GM21367 (cell line): ENCODE data around the gene GFRA4.

ENCODE experiments used
- ATAC-seq: cut with Tn5 transposase; IDR thresholded peaks from one replicate; pipeline ENCODE4 v1.9.1; 2021; ENCODE audit not compliant: unreplicated experiment

Gene GFRA4, protein sequence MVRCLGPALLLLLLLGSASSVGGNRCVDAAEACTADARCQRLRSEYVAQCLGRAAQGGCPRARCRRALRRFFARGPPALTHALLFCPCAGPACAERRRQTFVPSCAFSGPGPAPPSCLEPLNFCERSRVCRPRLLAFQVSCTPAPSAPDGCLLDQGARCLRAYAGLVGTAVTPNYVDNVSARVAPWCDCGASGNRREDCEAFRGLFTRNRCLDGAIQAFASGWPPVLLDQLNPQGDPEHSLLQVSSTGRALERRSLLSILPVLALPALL

DNA sequence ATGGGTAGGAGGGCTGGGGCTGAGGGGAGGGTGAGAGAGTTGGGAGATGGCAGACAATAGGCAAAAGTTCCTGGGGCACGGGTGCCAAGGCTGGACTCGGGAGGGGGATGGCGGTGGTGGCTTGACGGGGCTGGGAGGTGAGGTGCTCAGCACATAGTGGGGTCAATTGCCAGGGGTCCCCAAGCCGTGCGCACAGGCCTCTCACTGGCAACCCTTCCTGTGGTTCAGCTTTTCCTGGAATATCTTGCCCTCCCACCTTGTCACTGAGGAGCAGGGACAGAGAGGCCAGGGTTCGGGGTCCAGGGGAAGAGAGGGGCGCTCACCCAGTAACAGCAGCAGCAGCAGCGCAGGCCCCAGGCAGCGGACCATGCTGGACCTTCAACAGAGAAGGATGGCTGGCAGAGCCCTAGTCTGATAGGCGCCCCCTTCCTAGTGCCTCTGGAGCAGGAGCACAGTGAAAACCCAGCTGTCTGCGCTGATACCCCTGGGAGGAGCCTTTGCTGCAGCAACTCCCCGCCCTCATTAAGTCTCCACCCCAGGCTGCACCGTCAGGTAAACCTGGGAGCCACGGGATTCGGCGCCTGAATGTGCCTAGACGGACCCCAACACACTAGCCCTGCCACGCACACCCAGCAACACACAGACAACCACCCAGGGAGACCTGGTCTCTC is at the start of gene GFRA4:
GFRA4 (minus strand) TSS at position 369 of the 671 bp plus-strand sequence; CDS start at position 369, 0 bp downstream.
- no peak for ATAC-seq

DNA sequence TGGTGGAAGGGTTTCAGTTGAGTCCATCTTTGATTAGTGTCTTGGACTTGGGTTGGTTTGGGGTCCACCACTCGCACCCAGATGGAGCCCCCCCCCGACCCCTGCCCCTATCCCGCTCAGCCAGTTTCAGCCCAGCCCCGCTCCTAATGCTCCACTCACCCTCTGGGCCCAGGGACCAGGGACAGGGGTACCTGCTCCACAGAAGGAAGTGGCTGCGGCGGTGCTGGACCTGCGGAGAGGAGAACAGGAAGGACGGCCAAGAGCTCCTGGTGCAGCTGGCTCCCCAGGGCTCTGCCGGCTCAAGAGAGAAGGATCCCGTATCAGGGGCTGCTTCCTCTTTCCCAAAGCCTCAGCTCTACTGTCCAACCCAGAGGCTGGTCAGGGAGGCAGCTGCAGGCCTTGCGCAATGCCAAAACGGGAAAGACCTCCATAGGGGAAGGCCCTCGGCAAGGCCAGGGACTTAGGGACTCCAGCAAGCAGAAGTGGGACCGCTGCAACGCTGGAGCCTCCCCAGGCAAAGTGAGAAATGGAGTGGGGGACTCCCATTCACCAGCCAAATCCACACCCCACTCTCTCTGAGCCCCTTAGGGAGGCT is 49.2 kb upstream of the GFRA4 start, which contains the start of gene SIGLEC1:
SIGLEC1 (minus strand) TSS at position 322 of the 595 bp plus-strand sequence. CDS start 5,472 bp downstream, outside the sequence.
- ATAC-seq = no peak

DNA sequence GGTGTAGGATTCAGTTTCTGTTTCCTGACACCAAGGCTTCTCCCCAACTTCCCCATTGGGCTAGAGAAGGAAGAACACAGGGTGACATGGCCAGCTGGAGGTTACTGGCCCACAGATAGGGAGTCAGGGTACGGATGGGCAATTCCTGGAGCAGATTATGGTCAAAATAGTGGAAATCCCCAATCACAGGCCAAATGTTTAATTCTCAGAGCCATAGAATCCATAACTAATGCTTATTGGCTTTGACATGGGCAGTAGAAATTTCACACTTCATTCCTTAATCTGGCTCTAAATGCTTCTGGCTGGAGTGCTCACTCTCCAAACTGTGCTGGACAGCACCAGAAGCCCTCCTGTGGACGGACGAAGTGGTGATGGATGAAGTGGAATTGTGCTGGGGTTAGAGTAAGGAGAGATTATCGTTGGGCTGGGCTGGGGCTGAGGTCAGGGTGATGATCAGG is 48.3 kb upstream of the GFRA4 start:
- ATAC-seq = no peak

DNA sequence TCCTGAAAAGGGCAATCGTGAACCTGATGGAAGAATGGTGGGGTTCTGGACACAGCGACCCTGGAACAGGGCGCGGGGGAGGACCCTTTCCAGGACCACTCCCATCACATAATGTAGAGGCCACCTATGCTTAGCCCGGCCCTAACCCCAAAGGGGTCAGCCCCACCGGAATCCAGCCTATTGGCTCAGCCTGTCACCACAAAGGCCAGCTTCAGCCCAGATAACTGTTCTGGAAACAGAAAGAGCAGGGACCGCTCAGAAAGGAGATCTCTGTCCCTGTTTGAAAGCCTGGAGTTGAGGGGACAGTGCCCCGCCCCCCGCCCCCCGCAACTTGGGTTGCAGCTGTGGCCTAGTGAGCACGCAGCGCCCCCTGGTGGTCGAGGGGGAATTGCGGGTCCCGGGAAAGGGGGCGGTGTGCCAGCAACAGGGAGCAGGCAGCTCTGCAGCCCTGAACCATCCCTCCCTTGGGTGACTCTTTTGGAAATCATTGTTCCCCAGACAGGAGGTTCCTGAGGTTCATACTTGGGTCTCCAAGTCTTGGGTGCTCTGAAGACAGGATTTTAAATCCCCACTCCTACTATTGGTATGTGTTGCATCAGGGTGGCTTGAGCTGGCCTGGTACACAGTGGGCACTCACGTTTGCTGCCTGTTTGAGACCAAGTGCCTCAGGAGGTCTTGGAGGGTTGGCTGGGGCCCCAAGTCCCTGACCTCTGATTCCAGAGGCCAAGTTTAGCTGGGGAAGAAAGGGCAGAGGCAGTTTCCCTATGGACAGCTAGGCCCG is 47.7 kb upstream of the GFRA4 start:
- no peak for ATAC-seq

DNA sequence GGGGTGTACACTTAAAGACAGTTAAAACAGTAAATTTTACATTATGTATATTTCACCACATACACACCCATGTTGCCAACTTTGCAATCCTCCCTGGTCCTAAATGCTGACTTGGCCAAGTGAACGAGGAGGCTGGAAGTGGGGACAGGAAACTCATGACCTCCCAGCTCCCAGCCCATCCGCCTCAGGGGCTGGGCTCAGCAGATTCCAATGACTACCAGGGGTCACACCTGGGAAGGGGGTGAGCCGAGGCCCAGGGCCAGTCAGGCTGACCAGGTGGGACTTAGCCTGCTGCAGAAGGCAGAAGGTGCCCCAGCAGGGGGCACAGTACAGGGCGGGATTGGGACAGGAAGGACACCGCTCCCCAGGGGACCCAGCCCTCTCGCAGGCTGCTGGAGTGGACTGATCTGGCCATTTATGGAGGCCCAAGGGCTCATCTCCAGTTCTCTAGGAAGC is 46.8 kb upstream of the GFRA4 start:
- ATAC-seq = no peak

DNA sequence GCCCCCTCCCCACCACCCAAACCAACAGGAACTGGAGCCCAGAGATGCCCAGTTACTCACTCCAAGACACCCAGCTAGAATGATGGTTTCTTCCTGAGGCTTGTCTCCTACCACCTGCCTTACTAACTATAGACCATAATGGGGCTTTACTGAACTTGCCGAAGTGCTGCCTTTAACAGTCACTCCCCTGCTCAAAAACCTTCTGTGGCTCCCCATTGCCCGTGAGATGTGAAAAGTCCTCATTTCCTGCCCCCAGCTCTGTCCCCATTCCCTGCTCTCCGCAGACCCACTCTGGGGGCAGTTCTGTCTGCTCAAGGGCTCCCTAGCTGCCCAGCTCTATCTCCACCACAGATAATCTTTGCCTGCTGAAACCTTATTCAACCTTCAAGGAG is 44.3 kb upstream of the GFRA4 start:
- no peak for ATAC-seq

DNA sequence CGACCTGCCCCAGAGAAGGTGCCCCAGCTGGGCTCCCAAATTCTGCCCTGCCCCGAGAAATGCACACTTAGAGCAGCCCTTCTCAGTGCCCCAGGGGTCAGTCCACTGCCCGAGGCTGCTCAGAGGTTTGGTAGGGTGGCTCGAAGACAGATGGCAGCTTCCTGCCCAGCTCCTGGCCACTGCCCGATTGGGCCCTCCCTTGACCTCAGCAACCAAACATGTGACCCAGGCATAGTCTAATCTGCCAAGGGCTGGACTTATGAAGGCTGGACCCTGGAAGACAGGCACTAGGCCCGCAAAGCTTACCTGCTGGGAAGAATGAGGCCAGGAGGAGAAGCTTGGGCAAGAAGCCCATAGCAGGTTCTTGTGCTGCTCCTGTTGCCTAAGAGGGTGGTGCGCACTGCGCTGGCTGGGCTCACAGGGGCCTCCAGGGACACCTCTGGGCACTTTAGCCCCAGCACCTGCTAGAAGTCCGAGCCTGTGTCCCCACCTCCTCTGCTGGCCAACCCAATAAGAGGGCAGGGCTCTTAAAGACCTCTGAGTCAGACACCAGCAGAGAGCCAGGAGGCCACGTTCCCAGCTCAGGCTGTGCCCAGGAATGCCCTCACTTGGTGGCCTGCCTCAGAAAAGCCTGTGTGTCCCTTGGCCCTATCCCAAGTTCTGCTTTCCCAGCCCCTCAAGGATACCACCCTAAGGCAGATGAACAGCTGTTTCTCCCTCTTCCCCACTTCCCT is 43.7 kb upstream of the GFRA4 start:
- ATAC-seq = no peak

DNA sequence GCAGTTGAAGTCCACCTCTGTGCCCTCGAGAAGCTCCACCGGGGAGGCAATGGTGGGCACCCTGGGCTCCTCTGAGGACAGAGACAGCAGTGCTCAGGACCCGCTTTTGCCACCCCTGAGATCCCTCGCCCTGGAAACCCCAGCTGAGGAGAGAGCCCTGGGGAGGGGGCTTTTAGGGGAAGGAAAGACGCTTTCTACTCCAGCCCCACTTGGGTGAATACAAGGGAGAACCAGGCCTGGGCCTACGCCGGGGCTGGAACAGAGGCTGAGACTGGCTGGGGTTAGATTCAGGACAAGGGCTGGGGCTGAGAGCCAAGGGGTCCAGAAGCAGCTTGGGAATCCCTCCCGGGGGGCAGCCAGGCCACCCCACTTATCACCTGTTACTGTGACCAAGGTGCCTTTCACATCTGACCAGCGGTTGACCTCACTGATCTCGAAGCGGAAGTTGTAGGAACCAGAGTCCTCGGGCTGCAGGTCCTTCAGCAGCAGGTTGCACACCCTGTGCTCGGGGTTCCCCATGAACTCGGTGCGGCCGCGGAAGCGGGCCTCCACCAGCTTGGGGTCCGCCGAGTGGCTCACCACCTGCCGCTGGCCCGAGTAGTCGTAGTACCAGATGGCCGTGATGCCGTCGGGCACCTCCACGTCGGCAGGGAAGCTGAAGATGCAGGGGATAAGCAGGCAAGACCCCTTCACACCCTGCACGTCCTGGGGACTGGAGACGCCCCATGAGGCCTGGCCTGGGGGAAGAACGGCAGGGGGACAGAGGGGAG is 43.0 kb upstream of the GFRA4 start:
- ATAC-seq = no peak

DNA sequence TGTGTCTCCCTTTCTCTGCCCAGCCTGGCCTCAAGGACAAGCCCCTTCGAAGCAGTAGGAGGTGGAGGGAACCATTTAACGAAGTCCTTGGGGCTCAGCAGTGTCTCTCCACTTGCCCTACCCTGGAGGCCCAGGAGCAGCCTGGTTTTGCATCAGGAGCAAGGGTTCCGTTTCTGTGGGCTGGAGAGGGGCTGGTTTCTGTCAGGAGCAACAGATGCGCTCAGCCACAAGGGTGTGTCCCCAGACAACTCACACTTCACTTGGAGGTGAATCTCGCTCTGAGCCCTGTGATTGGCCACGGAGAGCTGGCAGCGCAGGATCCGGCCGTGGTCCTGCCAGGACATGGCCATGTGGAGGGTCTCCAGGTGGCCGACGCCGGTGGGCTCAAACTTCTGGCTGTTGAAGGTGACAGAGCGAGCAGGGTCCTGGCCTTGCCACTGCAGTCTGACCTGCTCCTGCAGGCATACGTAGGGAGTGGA is 42.3 kb upstream of the GFRA4 start:
- ATAC-seq = no peak

DNA sequence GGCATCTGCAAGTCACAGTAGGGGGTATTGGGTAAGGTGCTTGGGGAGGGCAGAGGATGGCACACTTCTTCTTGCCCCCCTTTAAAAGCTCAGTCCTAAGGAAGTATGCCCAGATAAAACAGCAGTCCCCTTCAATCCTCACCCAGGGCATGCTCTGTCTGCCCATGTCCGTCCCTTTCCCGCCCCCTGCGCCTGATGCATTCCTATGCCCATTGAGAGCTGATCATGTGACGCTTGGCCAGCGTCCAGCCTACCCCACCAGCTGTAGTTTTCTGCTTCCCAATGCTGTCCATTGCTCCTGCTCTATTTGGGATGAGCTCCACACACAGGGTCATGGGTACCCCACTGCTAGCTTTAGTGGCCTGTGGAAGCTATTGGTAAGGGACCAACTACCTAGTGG is 40.9 kb upstream of the GFRA4 start:
- ATAC-seq = no peak

DNA sequence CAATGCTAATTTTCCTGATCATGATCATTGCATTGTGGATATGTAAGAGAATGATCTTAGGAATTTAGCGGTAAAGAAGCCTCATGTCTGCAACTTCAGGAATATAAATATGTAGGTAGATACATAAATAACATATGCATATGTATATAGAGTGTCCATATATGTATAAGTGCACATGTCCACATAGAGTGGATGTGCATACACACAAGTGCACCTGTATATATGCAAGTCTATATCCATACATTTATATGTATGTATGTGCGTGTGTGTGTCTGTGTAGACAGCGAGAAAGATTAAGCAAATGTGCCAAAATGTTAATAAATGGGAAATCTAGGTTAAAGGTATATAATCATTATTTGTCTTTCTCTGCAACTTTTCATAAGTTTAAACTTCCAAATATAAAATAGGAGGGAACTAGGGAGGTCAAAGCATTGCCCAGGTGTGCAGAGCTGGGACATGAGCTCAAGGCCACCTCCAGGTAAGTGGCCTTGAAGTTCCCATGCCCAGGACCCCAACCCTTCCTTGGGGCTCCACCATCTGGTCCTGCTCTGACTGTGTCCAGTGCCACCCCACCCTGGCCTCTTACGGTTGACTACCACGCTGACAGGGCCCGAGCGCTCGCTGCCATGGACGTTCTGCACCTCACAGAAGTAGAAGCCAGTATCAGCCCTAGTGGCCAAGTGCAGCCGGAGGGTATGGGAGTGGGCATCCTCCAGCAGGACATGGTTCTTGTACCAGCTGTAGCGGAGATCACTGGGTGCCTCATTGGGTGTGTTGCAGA is 39.6 kb upstream of the GFRA4 start:
- no peak for ATAC-seq

DNA sequence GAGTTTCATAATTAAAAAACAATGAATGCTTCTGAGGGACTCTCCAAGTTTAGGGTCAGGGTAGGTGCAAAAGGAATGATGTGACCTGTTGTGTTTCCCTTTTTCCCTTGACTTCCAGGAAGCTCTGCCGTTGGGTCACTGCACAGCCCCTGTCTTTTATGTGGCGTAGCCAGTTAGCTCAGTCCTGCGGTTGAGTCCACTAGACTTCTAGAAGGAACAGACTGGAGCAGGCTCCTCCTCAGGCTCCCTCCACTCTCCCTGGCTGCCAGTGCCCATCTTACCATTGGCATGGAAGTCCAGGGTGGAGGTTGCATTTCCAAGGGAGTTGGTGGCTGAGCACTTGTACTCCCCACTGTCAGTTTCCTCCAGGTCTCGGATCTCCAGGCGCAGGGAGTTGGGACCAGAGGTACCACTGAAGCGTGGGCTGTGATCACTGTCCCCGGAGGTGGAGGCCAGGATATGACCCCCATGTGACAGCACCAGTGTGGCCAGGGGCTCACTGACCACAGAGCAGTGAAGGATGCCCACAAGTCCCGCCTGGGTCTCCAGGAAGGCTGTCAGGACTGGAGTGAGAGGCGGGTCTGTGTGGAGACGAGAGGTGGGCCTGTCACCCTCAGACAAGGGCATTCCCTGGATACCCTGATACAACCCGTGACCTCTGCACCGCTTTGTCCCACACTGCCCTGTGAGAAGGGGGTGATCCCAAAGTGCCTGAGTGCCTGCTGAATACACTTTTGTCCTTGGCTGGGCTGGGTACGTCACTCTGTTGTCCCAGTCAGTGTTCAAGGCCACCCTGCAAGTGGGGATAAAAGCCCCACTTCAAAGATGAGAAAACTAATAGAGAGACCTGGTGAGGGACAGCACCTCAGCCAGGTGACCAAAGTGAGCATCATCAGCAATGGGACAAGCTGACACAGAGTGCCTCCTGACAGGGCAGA is 38.1 kb upstream of the GFRA4 start:
- no peak for ATAC-seq

DNA sequence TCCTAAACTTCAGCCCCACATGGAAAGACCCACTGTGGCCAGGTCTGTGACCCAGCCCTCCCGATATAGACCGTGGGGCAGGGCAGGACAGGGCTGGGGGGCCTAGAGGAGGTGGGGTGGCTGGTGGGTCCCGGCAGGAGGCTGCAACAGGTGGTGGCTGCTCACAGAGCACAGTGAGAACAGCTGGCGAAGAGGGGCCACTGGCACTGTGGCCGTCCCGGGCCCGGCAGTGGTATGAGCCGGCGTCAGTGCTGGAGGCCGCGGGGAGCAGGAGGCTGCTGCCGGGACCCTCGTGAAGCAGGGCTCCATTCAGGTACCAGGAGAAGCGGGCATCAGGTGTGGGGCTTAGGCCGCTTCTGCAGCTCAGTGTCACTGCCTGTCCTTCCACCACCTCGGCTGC is 35.8 kb upstream of the GFRA4 start:
- no peak for ATAC-seq

DNA sequence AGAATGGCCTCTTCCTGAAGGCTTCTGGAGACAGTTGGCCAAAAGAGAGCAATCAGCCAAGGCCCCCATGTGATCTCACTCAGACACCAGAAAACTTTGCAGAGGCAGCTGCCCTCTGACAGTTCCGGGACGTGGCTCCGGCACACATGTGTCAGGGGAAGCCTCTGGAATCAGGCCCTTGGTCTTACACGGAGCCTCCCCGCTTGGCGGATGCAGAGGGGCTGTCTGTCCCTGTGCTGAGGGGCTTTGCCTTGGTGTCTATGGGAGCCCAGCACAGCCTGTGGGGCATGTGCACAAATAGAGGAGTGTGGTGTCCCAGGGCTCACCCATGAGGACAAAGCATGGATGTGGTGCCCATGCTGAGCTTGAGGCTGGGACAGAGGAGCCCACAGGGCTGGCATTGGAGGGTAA is 35.4 kb upstream of the GFRA4 start:
- no peak for ATAC-seq

DNA sequence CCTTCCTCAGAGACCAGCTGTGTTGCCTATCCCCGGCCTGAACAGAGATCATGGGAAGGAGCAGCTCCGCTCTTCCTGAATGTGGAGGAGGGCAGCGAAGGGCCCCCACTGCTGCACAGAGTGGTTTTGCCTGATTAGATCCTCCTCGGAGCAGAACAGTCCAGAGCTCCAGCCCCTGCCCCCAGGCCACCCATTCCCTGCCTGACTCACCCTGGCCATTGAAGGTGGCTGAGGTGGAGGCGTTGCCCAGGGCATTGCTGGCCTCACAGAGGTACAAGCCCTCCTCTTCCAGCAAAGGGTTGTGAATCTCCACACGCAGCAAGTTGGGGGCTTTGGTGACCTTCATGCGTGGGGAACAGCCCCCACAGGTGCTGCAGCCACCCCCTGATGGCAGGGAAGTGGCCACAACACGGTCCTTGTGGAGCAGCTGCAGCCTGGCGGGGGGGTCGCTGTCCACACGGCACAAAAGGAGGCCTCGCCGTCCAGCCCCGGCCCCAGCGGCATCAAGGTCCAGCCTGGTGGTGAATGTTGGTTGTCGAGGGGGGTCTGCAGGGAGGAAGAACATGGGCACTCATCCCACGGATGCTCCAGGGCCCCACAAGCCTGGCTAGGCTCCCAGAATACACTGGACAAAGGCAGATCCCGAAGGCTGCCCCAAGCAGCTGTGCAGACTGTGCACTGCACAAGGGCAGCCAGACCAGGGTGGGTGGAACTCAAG is 34.5 kb upstream of the GFRA4 start:
- no peak for ATAC-seq

DNA sequence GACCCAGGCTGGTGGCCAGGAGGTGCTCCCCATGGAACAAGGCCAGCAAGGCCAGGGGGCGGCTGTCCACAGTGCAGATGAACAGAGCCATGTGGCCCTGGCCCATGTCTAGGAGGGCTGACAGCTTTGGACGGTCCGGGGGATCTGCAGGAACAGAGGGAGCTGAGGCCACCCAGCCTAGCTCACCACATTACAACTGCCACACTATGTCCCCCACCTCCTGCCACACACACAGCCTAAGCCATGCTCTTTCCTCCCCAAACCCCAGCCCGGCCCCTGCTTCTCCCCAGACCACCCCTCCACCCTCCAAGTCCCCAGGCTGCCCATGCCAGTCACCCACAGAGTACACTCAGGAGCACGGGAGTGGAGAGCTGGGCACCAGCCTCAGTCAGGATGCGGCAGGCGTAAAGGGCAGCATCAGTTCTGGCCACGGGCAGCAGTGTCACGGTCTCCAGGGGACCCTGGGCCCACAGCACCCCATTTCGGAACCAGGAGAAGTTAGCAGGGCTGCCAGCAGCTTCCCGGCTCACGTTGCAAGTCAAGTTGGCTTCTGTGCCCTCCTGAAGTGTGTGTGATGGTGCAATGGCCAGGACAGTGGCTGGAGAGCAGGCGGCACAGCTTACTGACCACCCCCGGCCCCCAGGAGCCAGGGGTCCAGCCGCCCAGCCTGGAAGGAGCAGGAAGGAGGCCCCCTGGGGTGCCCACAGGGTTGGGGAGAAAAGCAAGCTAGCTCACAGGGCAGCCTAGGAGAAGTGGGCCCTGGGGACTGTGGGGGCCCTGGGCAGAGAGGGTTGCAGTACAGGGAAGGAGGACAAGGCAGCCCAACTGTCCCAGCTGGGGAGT is 33.8 kb upstream of the GFRA4 start:
- ATAC-seq = no peak
